ENCODE results near the gene HOXA5.

GRCh38 chr7:27115221-27116026 lies 28.1 kb downstream of the HOXA5 start:
- TF ChIP-seq CTCF (IDR thresholded peaks at IDR 0.05) (no peak), EP300 (IDR thresholded peaks at IDR 0.05; ENCODE audit: low read depth) (peak; percentile 4)
